Right renal cortex interstitium (tissue), 3 donors: ENCODE measurements around the gene MRRF. TPM values are rescaled to one million over a fixed set of nuclear protein-coding genes. Genes with fewer than 3 reads are reported as not detected.
"Not testable (repeated sequence)": the region's sequence is repeated elsewhere in the genome, so short reads cannot be mapped to it uniquely, and the experiment has no call there.

Experiments
- DNase-seq, 3 donors: peaks; one replicate each; pipeline ENCODE4 v3.0.0-alpha.2; 2013; ENCODE audit warnings: low read depth in 3 of 3, low spot score in 2 of 3
- polyA plus RNA-seq, 3 donors: library from polyadenylated mRNA; unstranded; fragments of 120-200 nt; gene quantifications; one replicate each; pipeline ENCODE4 v1.2.1, GENCODE V29; 2013; ENCODE audit not compliant: insufficient read length in 3 of 3

MRRF gene
- polyA plus RNA-seq, 3 donors = 42.8 to 46.3 (median 44.5) TPM

- DNase-seq = no peak
Measured at GRCh38 chr9:122268041-122268814, 3.5 kb downstream of the MRRF start.

DNA sequence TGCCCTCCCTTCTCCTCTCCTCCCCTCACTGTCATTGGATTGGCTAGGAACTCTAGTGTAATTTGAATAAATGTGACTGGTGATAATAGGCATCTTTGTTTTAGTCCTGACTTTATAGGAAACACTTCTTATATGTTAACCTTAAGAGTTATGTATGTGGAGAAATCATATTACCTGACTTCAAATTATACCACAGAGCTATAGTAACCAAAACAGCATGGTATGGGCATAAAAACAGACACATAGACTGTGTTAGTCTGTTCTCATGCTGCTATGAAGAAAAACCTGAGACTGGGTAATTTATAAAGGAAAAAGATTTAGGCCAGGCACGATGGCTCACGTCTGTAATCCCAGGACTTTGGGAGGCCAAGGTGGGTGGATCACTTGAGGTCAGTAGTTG is 9.4 kb downstream of the MRRF start:
- no peak for DNase-seq

GRCh38 chr9:122276096-122276495 is 11.4 kb downstream of the MRRF start:
- DNase-seq = no peak

- DNase-seq = no peak
Measured at GRCh38 chr9:122277285-122277897, 12.7 kb downstream of the MRRF start.

DNA sequence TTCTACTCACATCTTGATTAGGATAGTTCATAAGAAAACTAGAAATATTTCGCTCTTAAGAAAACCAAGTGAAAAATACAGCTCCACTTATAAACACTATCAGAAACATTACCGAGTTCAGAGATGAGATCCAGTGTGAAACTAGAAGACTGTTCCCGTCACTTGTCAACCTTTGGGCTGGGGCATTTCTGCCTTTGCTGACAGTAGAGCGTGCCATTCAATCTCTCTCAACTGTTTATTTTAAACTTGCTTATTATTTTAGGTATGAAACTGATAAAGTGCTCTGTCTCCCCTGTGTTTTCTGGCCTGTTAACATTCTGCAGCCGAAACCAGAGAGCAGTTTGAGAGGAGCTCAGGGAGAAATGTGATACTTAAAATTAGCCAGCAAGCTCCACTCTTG is 16.7 kb downstream of the MRRF start:
- no peak for DNase-seq

GRCh38 chr9:122286764-122287163 is 22.1 kb downstream of the MRRF start:
- DNase-seq = no peak

- DNase-seq = no peak
Measured at GRCh38 chr9:122287214-122287720, 22.6 kb downstream of the MRRF start.

- DNase-seq = no peak
Measured at GRCh38 chr9:122291458-122291857, 26.8 kb downstream of the MRRF start.

- no peak for DNase-seq
Measured at GRCh38 chr9:122294531-122294930, 29.8 kb downstream of the MRRF start.

DNA sequence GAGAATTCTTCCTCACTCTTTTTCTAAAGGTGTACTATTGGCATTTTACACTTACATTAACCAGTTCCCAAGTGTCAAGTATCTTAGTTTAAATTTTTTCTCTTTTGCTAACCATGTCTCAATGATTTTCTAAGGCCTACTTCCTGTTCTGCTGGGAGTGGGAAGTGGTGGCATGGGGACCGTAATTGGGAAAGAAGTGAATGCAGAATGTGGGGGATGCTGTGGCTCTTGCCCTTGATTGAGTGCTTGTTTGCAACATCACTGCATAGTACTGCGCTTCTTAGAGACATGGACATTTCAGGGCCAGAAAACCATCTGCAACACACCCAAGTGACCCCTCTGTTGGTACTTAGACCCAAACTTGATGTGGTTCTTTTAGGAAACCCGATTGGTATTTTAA is 32.8 kb downstream of the MRRF start:
- DNase-seq = no peak

- DNase-seq = no peak
Measured at GRCh38 chr9:122302237-122303093, 37.8 kb downstream of the MRRF start.

DNA sequence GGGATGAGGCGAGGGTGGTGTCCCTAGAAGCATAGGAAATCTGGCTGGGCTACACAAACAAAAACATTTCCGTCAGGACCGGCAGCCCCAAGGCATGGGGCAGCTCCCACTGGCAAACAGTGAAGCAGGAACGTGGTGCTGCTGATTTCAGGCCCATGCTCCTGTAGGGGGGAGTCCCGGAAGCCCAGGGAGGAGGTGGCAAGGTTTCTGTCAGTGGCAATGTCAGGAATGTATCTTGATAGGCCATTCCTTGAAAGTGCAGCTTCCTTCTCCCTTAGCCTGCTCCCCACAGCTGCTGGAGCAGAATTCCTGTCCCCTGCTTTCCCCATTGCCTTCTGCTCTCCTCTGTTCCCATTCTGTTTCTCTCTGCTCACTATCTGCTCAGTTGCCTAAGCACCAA is 42.4 kb downstream of the MRRF start:
- no peak for DNase-seq

DNA sequence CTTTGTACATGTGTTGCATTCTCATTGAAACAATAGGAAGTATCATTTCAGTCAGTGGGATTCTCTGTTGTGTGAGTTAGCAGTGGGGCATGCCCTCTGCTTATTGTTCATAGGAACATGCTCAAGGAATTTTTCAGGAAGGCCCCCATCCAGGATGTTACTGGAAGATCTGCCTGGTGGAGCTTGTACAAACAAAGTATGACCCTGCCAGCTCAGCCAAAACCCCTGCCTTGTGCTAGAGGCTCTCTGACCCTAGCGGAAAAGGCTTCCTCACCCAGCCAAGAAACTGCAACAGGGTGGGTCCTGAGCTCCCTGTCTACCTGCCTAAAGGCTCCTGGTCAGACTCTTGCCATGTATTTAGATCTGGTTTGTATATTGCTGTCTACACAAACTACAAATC is 43.2 kb downstream of the MRRF start:
- no peak for DNase-seq

DNA sequence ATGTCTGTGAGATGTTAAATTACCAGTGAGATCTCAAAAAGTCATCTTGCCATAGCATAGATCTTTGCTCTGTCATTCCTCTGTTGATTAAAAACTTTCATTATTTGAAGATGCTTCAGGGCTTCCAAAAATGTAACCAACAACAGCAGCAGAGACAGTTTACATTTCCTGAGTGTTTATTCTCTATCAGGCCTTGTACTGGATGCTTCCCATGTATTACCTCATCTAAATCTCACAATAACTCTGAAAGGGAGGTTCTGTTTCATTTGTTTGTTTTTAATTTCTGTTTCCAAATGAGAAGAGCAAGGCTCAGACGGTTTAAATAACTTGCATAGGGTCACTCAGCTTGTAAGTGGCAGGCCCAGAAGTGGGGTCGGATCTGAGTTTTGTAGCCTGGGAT is 45.2 kb downstream of the MRRF start:
- no peak for DNase-seq

- no peak for DNase-seq
Measured at GRCh38 chr9:122314165-122314564, 49.5 kb downstream of the MRRF start.

GRCh38 chr9:122315534-122315933 is 50.9 kb downstream of the MRRF start:
- no peak for DNase-seq

DNA sequence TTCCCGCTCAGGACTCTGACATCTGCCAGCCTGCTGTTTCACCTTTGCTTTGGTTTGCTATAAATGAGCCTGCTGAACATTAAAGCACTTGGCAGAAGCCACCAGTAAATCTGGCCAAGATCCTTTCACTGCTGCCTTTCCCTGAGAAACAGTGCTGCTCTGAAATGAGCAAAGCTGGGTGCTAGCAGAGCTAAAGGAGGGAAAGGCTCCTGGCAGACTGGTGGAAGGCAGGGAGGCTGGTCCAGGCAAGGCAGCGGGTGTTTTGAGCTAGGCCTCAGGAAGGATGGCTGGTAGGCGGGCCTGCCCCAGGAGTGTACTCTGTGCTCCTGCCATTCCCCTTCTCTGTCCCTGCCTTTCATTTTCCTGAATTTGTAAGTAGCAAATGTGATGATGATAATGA is 53.6 kb downstream of the MRRF start:
- no peak for DNase-seq

DNA sequence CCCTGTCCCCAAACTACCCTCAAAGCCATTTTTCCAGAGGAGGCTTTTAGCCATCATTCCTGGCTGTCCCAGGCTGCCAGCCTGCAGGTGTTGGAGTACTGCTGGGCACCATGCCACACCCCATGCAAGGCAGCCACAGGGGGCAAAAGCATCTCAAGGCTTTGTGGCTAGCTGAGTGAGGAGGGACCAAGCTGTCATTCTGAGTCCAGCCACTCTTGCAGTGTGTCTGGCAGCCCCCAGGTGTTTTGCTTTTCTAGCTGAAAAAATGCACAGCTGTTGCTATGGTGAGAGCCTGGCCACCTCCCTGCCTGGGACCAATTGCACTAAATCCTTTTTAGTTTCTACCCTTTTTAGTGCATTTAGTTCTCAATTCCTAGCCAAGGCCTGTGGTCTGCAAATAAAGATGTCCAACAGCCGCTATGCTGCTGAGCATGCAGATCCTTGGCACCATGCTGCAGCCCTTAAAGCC is 55.8 kb downstream of the MRRF start:
- no peak for DNase-seq

- no peak for DNase-seq
Measured at GRCh38 chr9:122322553-122322952, 57.9 kb downstream of the MRRF start.

GRCh38 chr9:122324665-122325064 is 60.0 kb downstream of the MRRF start:
- not testable (repeated sequence) for DNase-seq

DNA sequence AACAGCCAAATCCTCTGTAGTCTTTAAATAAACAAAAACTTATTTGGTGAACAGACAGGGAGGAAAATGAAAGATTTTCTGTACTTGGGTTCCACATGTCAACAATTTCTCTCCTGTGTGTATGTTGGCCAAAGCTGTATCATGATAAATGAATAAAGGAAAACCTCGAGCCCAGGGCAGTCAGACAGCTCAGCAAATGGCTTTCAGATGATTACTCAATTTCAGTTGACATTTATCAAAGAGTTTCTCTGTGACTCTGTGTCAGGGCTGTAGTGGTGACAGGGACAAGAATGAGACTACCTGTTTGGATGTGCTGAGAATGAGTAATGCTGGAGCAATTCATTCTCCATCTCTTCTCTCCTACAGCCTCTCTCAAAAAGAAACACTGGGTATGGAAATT is 60.4 kb downstream of the MRRF start:
- no peak for DNase-seq
